OCI-LY7 (cell line): Measurements from ENCODE around the gene UNC13B. TPM values are rescaled to one million over a fixed set of nuclear protein-coding genes. Genes with fewer than 3 reads are reported as not detected.
"Not testable (repeated sequence)": the region's sequence is repeated elsewhere in the genome, so short reads cannot be mapped to it uniquely, and the experiment has no call there.

ENCODE experiments used
- BruUV-seq: library from RNA; stranded (reverse); fragments of 400-500 nt; replicated peaks from 2 replicates; lab custom pipeline; 2021; lab: Mats Ljungman, UMichigan
- CTCF ChIA-PET: fragments of 300-600 bp; sonication (Branson Sonifier 250); formaldehyde crosslinking; loops from one replicate; lab custom pipeline; 2022; ENCODE audit warnings: antibody characterized with exemption; ENCODE audit not compliant: unreplicated experiment; lab: Charles Lee
- POLR2A ChIA-PET: fragments of 300-600 bp; sonication (Branson Sonifier 250); formaldehyde crosslinking; loops from one replicate; lab custom pipeline; 2022; ENCODE audit warnings: antibody characterized with exemption; lab: Charles Lee
- DNase-seq: peaks from one replicate; pipeline ENCODE4 v3.0.0-alpha.2; 2015; ENCODE audit warnings: low spot score
- H2AFZ ChIP-seq: fragments of 200-600 bp; sonication (generic), shearing (Covaris generic); 2 replicates; pipeline ENCODE4 v1.6.1; 2014; ENCODE audit warnings: mild to moderate bottlenecking, antibody characterized with exemption, low read length, moderate library complexity
- H3K27ac ChIP-seq: fragments of 200-600 bp; sonication (generic); 2 replicates; pipeline ENCODE4 v1.5.1; 2014; ENCODE audit warnings: mixed run types, low read depth, mild to moderate bottlenecking, moderate library complexity, low read length, inconsistent platforms; ENCODE audit not compliant: poor library complexity, severe bottlenecking
- H3K36me3 ChIP-seq: fragments of 200-600 bp; sonication (generic); 2 replicates; pipeline ENCODE4 v1.6.1; 2014; ENCODE audit warnings: mild to moderate bottlenecking, antibody characterized with exemption, low read length, moderate library complexity, mixed read lengths; ENCODE audit not compliant: insufficient read depth
- H3K4me1 ChIP-seq: fragments of 200-600 bp; sonication (generic); 2 replicates; pipeline ENCODE4 v1.5.1; 2014; ENCODE audit warnings: mild to moderate bottlenecking, low read length; ENCODE audit not compliant: insufficient read depth, poor library complexity, severe bottlenecking
- H3K4me2 ChIP-seq: fragments of 200-600 bp; sonication (generic); 2 replicates; pipeline ENCODE4 v1.6.1; 2014; ENCODE audit warnings: mild to moderate bottlenecking, low read length
- H3K4me3 ChIP-seq: fragments of 200-600 bp; sonication (generic); 2 replicates; pipeline ENCODE4 v1.5.1; 2014; ENCODE audit warnings: mild to moderate bottlenecking, low read depth, low read length; ENCODE audit not compliant: poor library complexity, severe bottlenecking
- H3K79me2 ChIP-seq: fragments of 200-600 bp; sonication (generic); 2 replicates; pipeline ENCODE4 v1.6.1; 2016; ENCODE audit warnings: low read depth, mild to moderate bottlenecking, low read length, moderate library complexity, mixed read lengths; ENCODE audit not compliant: insufficient read depth
- H3K9me2 ChIP-seq: fragments of 200-600 bp; sonication (generic); 2 replicates; pipeline ENCODE4 v1.6.1; 2016; ENCODE audit warnings: mild to moderate bottlenecking, low read length, mixed read lengths; ENCODE audit not compliant: insufficient read depth
- H3K9me3 ChIP-seq: fragments of 200-600 bp; sonication (generic); 2 replicates; pipeline ENCODE4 v1.6.1; 2014; ENCODE audit warnings: mild to moderate bottlenecking, mixed run types, low read length, mixed read lengths
- H4K20me1 ChIP-seq: fragments of 200-600 bp; sonication (generic); 2 replicates; pipeline ENCODE4 v1.6.1; 2014; ENCODE audit warnings: mild to moderate bottlenecking, antibody characterized with exemption, low read length, moderate library complexity, mixed read lengths; ENCODE audit not compliant: insufficient read depth
- CTCF ChIP-seq: fragments of 200-600 bp; sonication (generic); conservative IDR thresholded peaks from 2 replicates; pipeline ENCODE4 v1.5.1; 2014; ENCODE audit warnings: mild to moderate bottlenecking, antibody characterized with exemption, low read length, moderate library complexity, mixed read lengths
- EZH2phosphoT487 ChIP-seq: fragments of 200-600 bp; sonication (generic); IDR thresholded peaks from 2 replicates; pipeline ENCODE4 v1.6.1; 2018; ENCODE audit warnings: low read depth, borderline replicate concordance, mild to moderate bottlenecking, mixed run types, antibody characterized with exemption, low read length, moderate library complexity, mixed read lengths
- intact Hi-C: fragments of 100-400 bp; cut with micrococcal nuclease; formaldehyde crosslinking; loops from one replicate; pipeline ENCODE4 v1.10.0; 2022; ENCODE audit not compliant: unreplicated experiment
- total RNA-seq, 2 experiments: library from RNA; depleted of rRNA in 1 of 2; stranded (reverse); fragments of >200 nt in 1 of 2; shearing (Covaris generic) in 1 of 2; gene quantifications; 2 replicates each; pipeline ENCODE4 v1.2.3, GENCODE V29; 2014 to 2022

UNC13B gene
- total RNA-seq, 2 experiments from 2014 or later: 1.7 to 5.8 TPM

- ChIA-PET POLR2A (no interaction called here), CTCF (no interaction called here)
- H2AFZ ChIP-seq: no peak overlapping the region
- no peak for DNase-seq
- no peaks in the 10 kb centered on the region for H3K79me2 ChIP-seq
- no peak for TF ChIP-seq EZH2phosphoT487
- intact Hi-C loops: no loop called here
- no peaks in the 10 kb centered on the region for H3K36me3 ChIP-seq
- H4K20me1 ChIP-seq: no peaks in the 10 kb centered on the region
- no peak overlapping the region for H3K4me3 ChIP-seq
- no peak overlapping the region for H3K27ac ChIP-seq
- no peaks in the 10 kb centered on the region for H3K4me1 ChIP-seq
- H3K9me2 ChIP-seq: no peaks in the 10 kb centered on the region
- H3K9me3 ChIP-seq: no peaks in the 10 kb centered on the region
- BruUV-seq: no TSS peak
- no peak overlapping the region for H3K4me2 ChIP-seq
Observed at GRCh38 chr9:35236692-35237091, 74.9 kb downstream of the UNC13B start.

- no peaks in the 10 kb centered on the region for H3K4me1 ChIP-seq
- H3K9me3 ChIP-seq: no peaks in the 10 kb centered on the region
- no peak overlapping the region for H2AFZ ChIP-seq
- no peak for TF ChIP-seq CTCF
- no TSS peak for BruUV-seq
- no peaks in the 10 kb centered on the region for H3K79me2 ChIP-seq
- DNase-seq: no peak
- H4K20me1 ChIP-seq: no peaks in the 10 kb centered on the region
- no peak overlapping the region for H3K4me2 ChIP-seq
- no peak overlapping the region for H3K4me3 ChIP-seq
- H3K36me3 ChIP-seq: no peaks in the 10 kb centered on the region
- H3K9me2 ChIP-seq: no peaks in the 10 kb centered on the region
- ChIA-PET POLR2A (no interaction called here), CTCF (no interaction called here)
- intact Hi-C loops: no loop called here
- no peak overlapping the region for H3K27ac ChIP-seq
Observed at GRCh38 chr9:35237311-35237710, 75.5 kb downstream of the UNC13B start.

- DNase-seq, BruUV-seq, H2AFZ ChIP-seq, H3K27ac ChIP-seq, H3K9me2 ChIP-seq, H3K79me2 ChIP-seq, H3K4me1 ChIP-seq, H4K20me1 ChIP-seq, intact Hi-C loops, H3K36me3 ChIP-seq, H3K4me2 ChIP-seq, CTCF ChIA-PET, H3K9me3 ChIP-seq, POLR2A ChIA-PET, H3K4me3 ChIP-seq: not testable (repeated sequence)
Observed at GRCh38 chr9:35245945-35246344, 84.1 kb downstream of the UNC13B start.

- H3K4me2 ChIP-seq: no peak overlapping the region
- H3K4me1 ChIP-seq: no peaks in the 10 kb centered on the region
- POLR2A ChIA-PET: no interaction called here
- H3K9me2 ChIP-seq: no peaks in the 10 kb centered on the region
- no peaks in the 10 kb centered on the region for H3K36me3 ChIP-seq
- intact Hi-C loops: no loop called here
- H4K20me1 ChIP-seq: no peaks in the 10 kb centered on the region
- TF ChIP-seq EZH2phosphoT487 (no peak), CTCF (no peak)
- DNase-seq: no peak
- H3K27ac ChIP-seq: no peak overlapping the region
- no peak overlapping the region for H2AFZ ChIP-seq
- H3K79me2 ChIP-seq: no peaks in the 10 kb centered on the region
- H3K4me3 ChIP-seq: no peak overlapping the region
- BruUV-seq: no TSS peak
- CTCF ChIA-PET: no interaction called here
- no peaks in the 10 kb centered on the region for H3K9me3 ChIP-seq
Observed at GRCh38 chr9:35253075-35253474, 91.3 kb downstream of the UNC13B start.
